Stimulated activated CD8-positive, alpha-beta memory T cell treated with anti-CD3 and anti-CD28 coated beads, Interleukin-15, amount 100 ng/mL, for 1 hour (primary cell): ENCODE measurements around the gene KCNJ6.
"Not testable (repeated sequence)": the region's sequence is repeated elsewhere in the genome, so short reads cannot be mapped to it uniquely, and the experiment has no call there.

Source experiments
- DNase-seq: peaks from one replicate; pipeline ENCODE4 v3.0.0-alpha.2; 2020; ENCODE audit warnings: low read depth

KCNJ6 gene

DNA sequence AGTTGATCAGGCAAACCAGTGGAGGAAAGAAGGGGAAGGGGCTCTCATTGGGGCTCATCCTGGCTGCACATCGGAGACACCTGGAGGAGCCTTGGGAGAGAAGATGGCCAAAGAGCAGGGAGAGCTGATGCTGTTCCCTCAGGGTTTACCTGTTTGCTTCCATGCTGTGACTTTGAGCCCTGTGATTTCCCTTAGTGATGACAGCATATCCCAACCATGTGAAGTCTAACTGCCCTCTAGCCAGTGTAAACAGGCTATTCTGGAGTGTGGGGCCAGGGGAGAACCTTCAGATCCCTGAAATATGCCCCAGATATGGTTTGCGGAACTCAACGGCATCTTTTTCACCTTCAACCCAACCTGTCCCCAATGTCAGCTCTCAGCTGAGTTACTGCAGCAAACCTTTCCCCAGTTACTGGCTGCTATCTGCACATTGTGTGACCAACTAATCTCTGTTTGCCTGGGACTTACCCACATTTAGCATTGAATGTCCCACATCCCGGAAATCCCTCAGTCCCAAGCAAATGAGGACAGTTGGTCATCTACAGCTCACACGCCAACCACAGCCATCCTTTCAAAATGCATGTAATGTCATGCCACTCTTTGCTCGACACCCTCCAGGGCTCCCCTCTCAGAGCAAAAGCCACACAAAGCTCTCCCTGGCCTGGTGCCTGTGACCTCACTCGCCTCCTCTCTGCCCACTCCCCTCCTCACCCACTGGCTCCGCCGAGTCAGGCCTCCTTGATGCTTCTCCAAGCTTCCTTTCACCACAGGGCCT is 242.3 kb downstream of the KCNJ6 start:
- no peak for DNase-seq

GRCh38 chr21:37671381-37671780 is 244.9 kb downstream of the KCNJ6 start:
- no peak for DNase-seq

GRCh38 chr21:37670883-37671282 is 245.4 kb downstream of the KCNJ6 start:
- DNase-seq: no peak

GRCh38 chr21:37669249-37669648 is 247.0 kb downstream of the KCNJ6 start:
- no peak for DNase-seq

GRCh38 chr21:37668462-37669239 is 247.6 kb downstream of the KCNJ6 start:
- no peak for DNase-seq

- DNase-seq: no peak
Observed at GRCh38 chr21:37667380-37667779, 248.9 kb downstream of the KCNJ6 start.

- no peak for DNase-seq
Observed at GRCh38 chr21:37665230-37666024, 250.8 kb downstream of the KCNJ6 start.

- not testable (repeated sequence) for DNase-seq
Observed at GRCh38 chr21:37662227-37662626, 254.0 kb downstream of the KCNJ6 start.

DNA sequence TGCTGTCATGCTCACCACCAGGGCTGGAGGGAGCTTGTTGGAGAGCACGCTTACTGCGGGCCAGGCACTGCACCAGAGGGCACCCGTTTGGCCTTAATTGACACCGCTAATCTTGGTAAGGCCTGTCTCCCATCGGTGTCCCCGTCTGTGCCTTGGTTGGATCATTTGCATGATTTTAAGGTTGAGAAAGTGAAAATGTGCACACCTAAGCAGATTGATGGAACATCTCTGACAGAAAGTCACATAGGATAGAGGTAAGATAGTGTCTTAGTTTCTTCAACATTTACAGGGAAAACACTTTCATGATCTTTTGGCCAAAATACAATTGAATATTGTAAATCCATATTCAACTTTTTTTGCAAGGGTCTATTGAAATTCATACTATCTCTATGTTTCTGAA is 255.5 kb downstream of the KCNJ6 start:
- no peak for DNase-seq

DNA sequence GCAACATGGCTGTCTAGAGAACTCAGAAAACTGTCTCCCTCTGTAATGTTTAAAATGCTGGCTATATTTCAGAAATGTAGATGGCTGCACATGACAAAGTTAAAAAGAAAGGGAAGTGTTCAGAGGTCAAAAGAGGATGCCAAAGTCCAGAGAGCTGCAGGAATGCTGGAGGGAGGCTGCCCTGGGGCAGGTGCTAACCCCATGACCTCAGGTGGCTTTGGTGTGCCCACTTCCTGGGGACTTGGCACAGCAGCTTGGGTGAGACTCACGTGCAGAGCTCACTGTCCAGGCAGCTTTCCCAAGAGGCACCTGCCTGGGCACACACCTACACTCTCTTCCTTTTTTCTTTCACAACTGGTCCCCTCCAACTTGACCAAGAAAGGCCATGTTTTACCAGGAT is 256.4 kb downstream of the KCNJ6 start:
- no peak for DNase-seq

DNA sequence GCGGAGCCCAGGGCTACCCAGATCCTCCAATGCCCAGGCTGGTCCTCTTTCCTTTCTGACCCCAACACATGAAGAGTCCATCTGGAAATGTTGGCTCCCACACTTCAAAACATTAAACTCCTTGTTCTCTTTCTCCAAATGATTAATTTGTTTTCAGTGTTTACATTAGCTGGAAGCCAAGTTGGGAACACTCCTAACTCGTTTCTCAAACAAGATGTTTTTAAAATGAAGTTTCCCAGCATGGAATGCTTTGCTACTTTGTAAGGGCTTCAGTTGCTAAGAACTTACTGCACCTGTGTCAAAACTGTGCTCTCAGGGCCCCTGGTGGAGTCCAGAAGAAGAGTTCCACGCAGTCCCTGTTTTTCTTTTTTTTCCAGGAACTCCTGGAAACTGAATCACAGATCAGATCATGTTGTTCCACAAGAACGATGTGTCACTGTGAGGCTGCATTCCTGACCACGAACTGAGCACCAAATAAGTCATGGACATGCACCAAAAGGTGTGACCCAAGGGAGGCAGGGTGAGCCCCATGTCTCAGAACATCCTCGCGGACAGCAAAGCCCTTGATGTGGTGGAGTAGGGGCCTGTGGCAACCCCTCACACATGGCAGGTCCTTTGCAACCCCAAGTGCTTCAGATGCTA is 257.3 kb downstream of the KCNJ6 start:
- no peak for DNase-seq

DNA sequence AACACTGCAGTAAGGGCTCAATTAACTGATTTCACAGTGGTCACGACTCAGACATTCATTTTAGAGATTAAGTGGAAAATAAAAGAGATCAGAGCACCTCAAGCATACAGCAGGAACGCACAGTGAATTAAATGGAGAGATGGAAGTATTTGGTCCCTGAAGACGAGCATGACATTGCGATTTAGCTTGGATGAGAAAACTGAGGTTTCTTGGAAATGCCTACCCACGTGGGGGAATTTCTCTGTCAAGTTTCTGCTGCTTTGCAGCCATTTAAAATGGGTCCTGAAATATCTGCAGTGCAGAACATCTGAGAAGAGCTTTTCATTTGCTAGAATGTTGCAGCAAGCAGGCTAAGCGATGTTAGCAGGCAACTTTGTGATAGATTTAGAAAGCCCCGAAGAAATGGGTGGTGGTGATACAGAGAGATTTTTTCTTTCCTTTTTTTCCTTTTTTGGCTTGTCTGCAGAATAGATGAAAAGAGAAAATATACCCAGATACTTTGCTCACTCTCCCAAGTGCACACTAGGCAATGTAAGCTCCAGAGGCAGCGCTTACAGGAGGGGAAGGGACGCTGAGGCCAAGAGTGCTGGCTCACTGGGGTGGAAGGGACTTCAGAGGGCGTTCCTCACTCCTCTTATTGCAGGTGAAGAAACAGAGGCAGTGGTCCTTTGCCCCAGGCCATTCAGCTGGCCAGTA is 258.0 kb downstream of the KCNJ6 start:
- no peak for DNase-seq

GRCh38 chr21:37656899-37657298 is 259.4 kb downstream of the KCNJ6 start:
- no peak for DNase-seq

GRCh38 chr21:37655611-37656300 is 260.5 kb downstream of the KCNJ6 start:
- DNase-seq: no peak

- DNase-seq: no peak
Observed at GRCh38 chr21:37654596-37654995, 261.7 kb downstream of the KCNJ6 start.

- DNase-seq: no peak
Observed at GRCh38 chr21:37653201-37653600, 263.1 kb downstream of the KCNJ6 start.

- no peak for DNase-seq
Observed at GRCh38 chr21:37647781-37648180, 268.5 kb downstream of the KCNJ6 start.

GRCh38 chr21:37646761-37647160 is 269.5 kb downstream of the KCNJ6 start:
- DNase-seq: not testable (repeated sequence)

DNA sequence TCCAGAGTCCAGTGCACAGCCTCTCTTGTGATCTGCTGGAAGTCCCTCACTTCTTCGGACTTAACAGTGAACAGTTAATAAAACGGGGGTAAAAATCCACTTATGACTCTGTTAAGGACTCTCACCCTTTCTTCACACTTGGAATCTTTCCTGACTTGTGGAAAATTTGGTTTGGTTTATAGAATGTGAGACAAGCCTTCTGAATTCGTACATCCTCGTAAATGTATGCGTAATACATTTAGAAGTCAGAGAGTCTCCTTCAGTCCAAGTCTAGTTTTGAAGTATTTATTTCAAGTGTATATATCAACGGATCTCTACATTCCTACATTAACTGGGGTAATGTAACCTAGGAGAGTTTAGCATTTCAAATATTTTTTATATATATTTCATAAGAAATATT is 270.4 kb downstream of the KCNJ6 start:
- no peak for DNase-seq

GRCh38 chr21:37644636-37645035 is 271.6 kb downstream of the KCNJ6 start:
- DNase-seq: no peak

DNA sequence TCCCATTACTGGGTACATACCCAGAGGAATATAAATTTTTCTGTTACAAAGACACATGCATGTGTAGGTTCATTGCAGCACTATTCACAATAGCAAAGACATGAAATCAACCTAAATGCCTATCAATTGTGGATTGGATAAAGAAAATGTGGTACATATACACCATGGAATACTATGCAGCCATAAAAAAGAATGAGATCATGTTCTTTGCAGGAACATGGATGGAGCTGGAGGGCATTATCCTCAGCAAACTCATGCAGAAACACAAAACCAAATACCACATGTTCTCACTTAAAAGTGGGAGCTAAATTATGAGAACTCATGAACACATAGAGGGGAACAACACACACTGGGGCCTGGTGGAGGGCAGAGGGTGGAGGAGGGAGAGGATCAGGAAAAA is 272.4 kb downstream of the KCNJ6 start:
- not testable (repeated sequence) for DNase-seq
